K562 (cell line): ENCODE data around the gene MDM1. TPM values are rescaled to one million over a fixed set of nuclear protein-coding genes. Genes with fewer than 3 reads are reported as not detected.

Source experiments
- ATAC-seq: fragments of 200-7000 bp; cut with Tn5 transposase; 3 replicates; pipeline ENCODE4 v1.9.1; 2020; ENCODE audit warnings: moderate library complexity
- BruUV-seq: library from RNA; stranded (reverse); fragments of 400-500 nt; replicated peaks from 2 replicates; lab custom pipeline; 2021; lab: Mats Ljungman, UMichigan
- CTCF ChIA-PET: fragments of 300-600 bp; formaldehyde crosslinking; extraction: SDS; loops from one replicate; lab custom pipeline; 2021; ENCODE audit warnings: low intra/inter-chr PET ratio; lab: Yijun Ruan, JAX
- POLR2A ChIA-PET: fragments of 300-600, 350-650 bp; sonication (Branson Sonifier 250); formaldehyde crosslinking; extraction: SDS; loops from one replicate; lab custom pipeline; 2021; ENCODE audit warnings: antibody characterized with exemption, inconsistent platforms; lab: Yijun Ruan, JAX
- DNase-seq, 4 experiments: peaks; one replicate each; pipeline versions ENCODE4 v3.0.0 to v3.0.0-alpha.2; 2011 to 2018; ENCODE audit warnings: low spot score in 3 of 4, mixed read lengths in 3 of 4; ENCODE audit errors: extremely low read depth in 1 of 4
- FAIRE-seq: peaks from 2 replicates; lab custom pipeline; 2011; peaks lifted over from hg19 to GRCh38; lab: Jason Lieb, UNC
- H2AFZ ChIP-seq: 2 replicates; pipeline ENCODE4 v1.6.0; 2011; ENCODE audit warnings: low read depth, low read length, control low read depth, inconsistent platforms
- H3K27ac ChIP-seq: fragments of 200-600 bp; 3 replicates; pipeline ENCODE4 v1.8.0; 2011; ENCODE audit warnings: low read depth, mild to moderate bottlenecking, control low read depth, inconsistent platforms, low read length, moderate library complexity, mixed read lengths; ENCODE audit errors: extremely low read depth
- H3K27me3 ChIP-seq, 2 experiments: fragments of 300-600 bp in 1 of 2; 2 replicates in 1 of 2; 3 replicates in 1 of 2; pipeline versions ENCODE4 v1.6.0 to v1.8.0; 2011; ENCODE audit warnings: inconsistent platforms in 2 of 2, low read length in 2 of 2, mild to moderate bottlenecking in 1 of 2, mixed read lengths in 1 of 2, moderate library complexity in 1 of 2; ENCODE audit not compliant: control insufficient read depth in 2 of 2, insufficient read depth in 2 of 2
- H3K36me3 ChIP-seq: fragments of 300-600 bp; 3 replicates; pipeline ENCODE4 v1.8.0; 2011; ENCODE audit warnings: mild to moderate bottlenecking, low read length, inconsistent platforms; ENCODE audit not compliant: control insufficient read depth, insufficient read depth
- H3K4me1 ChIP-seq, 2 experiments: fragments of 200-600 bp in 1 of 2; replicated peaks in 1 of 2; 2 replicates in 1 of 2; 3 replicates in 1 of 2; pipeline versions ENCODE4 v1.5.1 to v1.8.0; 2011; ENCODE audit warnings: inconsistent platforms in 2 of 2, low read length in 2 of 2, mild to moderate bottlenecking in 1 of 2, mixed read lengths in 1 of 2, moderate library complexity in 1 of 2; ENCODE audit not compliant: control insufficient read depth in 2 of 2, insufficient read depth in 2 of 2
- H3K4me2 ChIP-seq: 2 replicates; pipeline ENCODE4 v1.6.1; 2011; ENCODE audit warnings: low read length, control low read depth, inconsistent platforms, mixed read lengths; ENCODE audit not compliant: insufficient read depth
- H3K4me3 ChIP-seq: fragments of 200-600 bp; sonication (generic), shearing (Covaris generic); 2 replicates; pipeline ENCODE4 v1.5.1; 2016; ENCODE audit warnings: control low read depth, inconsistent platforms
- H3K79me2 ChIP-seq: fragments of 200-600 bp; 3 replicates; pipeline ENCODE4 v1.8.0; 2011; ENCODE audit warnings: low read length, inconsistent platforms; ENCODE audit not compliant: control insufficient read depth, insufficient read depth
- H3K9ac ChIP-seq, 2 experiments: 2 replicates each; pipeline versions ENCODE4 v1.6.0 to v1.6.1; 2011; ENCODE audit warnings: low read depth in 2 of 2, low read length in 2 of 2, control low read depth in 1 of 2, inconsistent platforms in 1 of 2, mild to moderate bottlenecking in 1 of 2, mixed read lengths in 1 of 2; ENCODE audit not compliant: insufficient read depth in 1 of 2
- H3K9me1 ChIP-seq: one replicate; pipeline ENCODE4 v1.6.0; 2011; ENCODE audit warnings: inconsistent platforms, mild to moderate bottlenecking, low read length, moderate library complexity; ENCODE audit not compliant: control insufficient read depth, insufficient read depth
- H3K9me3 ChIP-seq: replicated peaks from 2 replicates; pipeline ENCODE4 v1.5.1; 2011; ENCODE audit warnings: low read depth, low read length, inconsistent platforms; ENCODE audit not compliant: control insufficient read depth, insufficient read depth
- H4K20me1 ChIP-seq: replicated peaks from 2 replicates; pipeline ENCODE4 v1.6.1; 2011; ENCODE audit warnings: low read length, inconsistent platforms, mixed read lengths; ENCODE audit not compliant: control insufficient read depth, insufficient read depth
- CCNT2 ChIP-seq: IDR thresholded peaks from 2 replicates; pipeline ENCODE4 v1.6.1; 2011; ENCODE audit warnings: borderline replicate concordance, low read depth, mild to moderate bottlenecking, moderate library complexity, mixed read lengths, low read length; ENCODE audit not compliant: insufficient read length; ENCODE audit errors: extremely low read depth
- MTF1 ChIP-seq: fragments of 250-450 bp; sonication (Bioruptor Pico); IDR thresholded peaks from 2 replicates; pipeline ENCODE4 v1.9.0; 2021; ENCODE audit warnings: moderate library complexity, mild to moderate bottlenecking, inconsistent platforms, borderline replicate concordance
- NCOR1 ChIP-seq: fragments of 450-650 bp; IDR thresholded peaks from 2 replicates; pipeline ENCODE4 v1.6.1; 2016; ENCODE audit warnings: mild to moderate bottlenecking, moderate library complexity
- NFIC ChIP-seq: fragments of 450-650 bp; IDR thresholded peaks from 2 replicates; pipeline ENCODE4 v1.6.1; 2017; ENCODE audit warnings: mild to moderate bottlenecking, inconsistent platforms
- TOE1 ChIP-seq, 2 experiments: fragments of 450-650 bp in 1 of 2; sonication (generic) in 1 of 2; formaldehyde crosslinking in 1 of 2; IDR thresholded peaks; 2 replicates each; pipeline versions ENCODE4 v1.7.1 to v1.8.0; 2016 to 2022; ENCODE audit warnings: borderline replicate concordance in 2 of 2, mild to moderate bottlenecking in 2 of 2, antibody characterized with exemption in 1 of 2, inconsistent platforms in 1 of 2, low read depth in 1 of 2, missing genetic modification reagents in 1 of 2, moderate library complexity in 1 of 2
- ZNF146 ChIP-seq: IDR thresholded peaks from one replicate; pipeline ENCODE4 v1.6.1; 2018; ENCODE audit warnings: missing compliant biosample characterization; ENCODE audit not compliant: unreplicated experiment
- ZNF717 ChIP-seq: fragments of 250-450 bp; sonication (Bioruptor Pico); IDR thresholded peaks from 2 replicates; pipeline ENCODE4 v1.5.0; 2021
- ZSCAN29 ChIP-seq: fragments of 450-650 bp; IDR thresholded peaks from 2 replicates; pipeline ENCODE4 v1.6.1; 2017
- WGBS: fragments of 100-300 bp; shearing (Covaris generic); methylation state at CpG from one replicate; pipeline ENCODE4 v1.1.6; 2016; ENCODE audit warnings: low coverage, mixed read lengths; ENCODE audit not compliant: insufficient coverage; ENCODE audit errors: missing lambda C conversion rate; 5-methylcytosine and 5-hydroxymethylcytosine counted together
- in situ Hi-C: fragments of 300-500 bp; cut with MboI; formaldehyde crosslinking; loops from 4 replicates; pipeline ENCODE4 v1.15.0; 2018; ENCODE audit warnings: inconsistent platforms, mixed read lengths
- intact Hi-C: fragments of 100-400 bp; cut with micrococcal nuclease; formaldehyde crosslinking; loops from 2 replicates; pipeline ENCODE4 v1.14.2; 2022
- polyA plus RNA-seq, 8 experiments: library from polyadenylated mRNA; depleted of rRNA in 4 of 8; stranded (reverse) in 5 of 8; unstranded in 3 of 8; fragments of >200 nt; fragmentation: Nextera tagmentation in 2 of 8; fragmentation: Illumina TruSeq in 1 of 8; extraction: Ambion mirVana in 2 of 8; extraction: Trizol in 1 of 8; gene quantifications; 2 replicates each; pipeline versions ENCODE4 v1.2.1 to v1.2.3, GENCODE V29; 2011 to 2014; ENCODE audit warnings: inconsistent platforms in 1 of 8, missing spikeins in 1 of 8
- total RNA-seq, 7 experiments: library from RNA; depleted of rRNA in 6 of 7; stranded (reverse); fragments of >200 nt in 6 of 7; fragmentation: Illumina TruSeq in 2 of 7; extraction: Trizol in 2 of 7; gene quantifications; 2 replicates each; pipeline versions ENCODE4 v1.2.1 to v1.2.3, GENCODE V29; 2011 to 2021; ENCODE audit warnings: low replicate concordance in 1 of 7
- TF ChIP-seq, protein P1 (sequence below), 2 experiments: IDR thresholded peaks; 2 replicates each; pipeline ENCODE4 v1.6.1; 2011; ENCODE audit warnings: borderline replicate concordance in 1 of 2, control low read depth in 1 of 2, low read depth in 1 of 2, low read length in 1 of 2, mild to moderate bottlenecking in 1 of 2, mixed read lengths in 1 of 2, moderate library complexity in 1 of 2; ENCODE audit not compliant: insufficient read depth in 1 of 2, insufficient read length in 1 of 2, poor library complexity in 1 of 2, severe bottlenecking in 1 of 2; ENCODE audit errors: extremely low read depth in 1 of 2
- TF ChIP-seq, protein P2 (sequence below): fragments of 450-650 bp; IDR thresholded peaks from 2 replicates; pipeline ENCODE4 v1.6.1; 2018; ENCODE audit not compliant: partially characterized antibody
- TF ChIP-seq, protein P3 (sequence below), 2 experiments: fragments of 450-650 bp; conservative IDR thresholded peaks; 2 replicates each; pipeline ENCODE4 v1.6.1; 2017; ENCODE audit warnings: mild to moderate bottlenecking in 2 of 2, moderate library complexity in 2 of 2
- TF ChIP-seq, protein P4 (sequence below): sonication (generic); formaldehyde crosslinking; IDR thresholded peaks from 2 replicates; pipeline ENCODE4 v1.8.1; 2022; ENCODE audit warnings: missing genetic modification reagents

MDM1 gene
- total and polyA plus RNA-seq, 9 of the 15 experiments (the other 6 are each of a cell fraction or from before 2014, with no cell fraction given): 7.5 to 16.8 (median 13.1) TPM

- TF ChIP-seq, protein P1, sequence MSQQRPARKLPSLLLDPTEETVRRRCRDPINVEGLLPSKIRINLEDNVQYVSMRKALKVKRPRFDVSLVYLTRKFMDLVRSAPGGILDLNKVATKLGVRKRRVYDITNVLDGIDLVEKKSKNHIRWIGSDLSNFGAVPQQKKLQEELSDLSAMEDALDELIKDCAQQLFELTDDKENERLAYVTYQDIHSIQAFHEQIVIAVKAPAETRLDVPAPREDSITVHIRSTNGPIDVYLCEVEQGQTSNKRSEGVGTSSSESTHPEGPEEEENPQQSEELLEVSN (IDR thresholded peaks at IDR 0.05; ENCODE audit: borderline replicate concordance in 1 of 2, extremely low read depth in 1 of 2, insufficient read depth in 1 of 2, insufficient read length in 1 of 2, low read depth in 1 of 2, low read length in 1 of 2, poor library complexity in 1 of 2, severe bottlenecking in 1 of 2): no peak
- no peak for TF ChIP-seq TOE1 (IDR thresholded peaks at IDR 0.05; ENCODE audit: borderline replicate concordance)
- no peak for TF ChIP-seq TOE1 (CRISPR knock-in tag; IDR thresholded peaks at IDR 0.05; ENCODE audit: borderline replicate concordance, low read depth)
- TF ChIP-seq ZNF146 (CRISPR knock-in tag): no peak
- TF ChIP-seq NCOR1: no peak
- TF ChIP-seq, all 486 proteins: peak for 0
Observed at GRCh38 chr12:68348419-68348818, 16.3 kb upstream of the MDM1 start (continued).

DNA sequence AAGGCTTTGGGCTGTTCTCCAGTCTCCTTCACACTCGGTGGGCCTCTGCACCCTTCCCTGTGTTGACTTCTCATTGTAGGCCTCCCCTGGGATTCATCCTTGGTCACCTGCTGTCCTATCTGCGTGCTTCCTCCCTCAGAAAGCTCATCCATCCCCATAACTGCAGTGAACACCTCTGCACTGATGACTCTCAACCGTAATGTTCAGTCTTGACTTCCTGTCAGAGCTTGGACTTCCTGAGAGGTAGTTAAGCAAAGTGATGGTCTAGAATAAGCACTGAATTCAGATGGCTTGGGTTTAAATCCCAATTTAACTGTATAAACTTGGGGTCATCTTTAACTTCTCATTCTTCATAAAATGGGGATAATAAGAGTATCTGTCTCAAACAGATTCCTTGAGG is 13.6 kb upstream of the MDM1 start:
- Histone ChIP-seq H2AFZ (no peak overlapping the region), H3K9ac (no peak overlapping the region), H4K20me1 (no peaks in the 10 kb centered on the region), H3K27ac (no peak overlapping the region), H3K27me3 (peaks cover 20 to 35% of the 10 kb centered on the region in 2 experiments; a peak in 4 of 5 replicates), H3K36me3 (no peaks in the 10 kb centered on the region), H3K9me3 (no peaks in the 10 kb centered on the region), H3K9me1 (no peaks in the 10 kb centered on the region), H3K4me3 (no peak overlapping the region), H3K4me2 (no peak overlapping the region), H3K4me1 (no peaks in the 10 kb centered on the region), H3K79me2 (no peaks in the 10 kb centered on the region)
- 2% methylated on average over 3 of the region's 3 CpGs for WGBS
- FAIRE-seq: no peak
- TF ChIP-seq ZNF717 (CRISPR knock-in tag) (no peak), NFIC (no peak), CCNT2 (no peak), MTF1 (no peak), ZSCAN29 (no peak)
- TF ChIP-seq, protein P2, sequence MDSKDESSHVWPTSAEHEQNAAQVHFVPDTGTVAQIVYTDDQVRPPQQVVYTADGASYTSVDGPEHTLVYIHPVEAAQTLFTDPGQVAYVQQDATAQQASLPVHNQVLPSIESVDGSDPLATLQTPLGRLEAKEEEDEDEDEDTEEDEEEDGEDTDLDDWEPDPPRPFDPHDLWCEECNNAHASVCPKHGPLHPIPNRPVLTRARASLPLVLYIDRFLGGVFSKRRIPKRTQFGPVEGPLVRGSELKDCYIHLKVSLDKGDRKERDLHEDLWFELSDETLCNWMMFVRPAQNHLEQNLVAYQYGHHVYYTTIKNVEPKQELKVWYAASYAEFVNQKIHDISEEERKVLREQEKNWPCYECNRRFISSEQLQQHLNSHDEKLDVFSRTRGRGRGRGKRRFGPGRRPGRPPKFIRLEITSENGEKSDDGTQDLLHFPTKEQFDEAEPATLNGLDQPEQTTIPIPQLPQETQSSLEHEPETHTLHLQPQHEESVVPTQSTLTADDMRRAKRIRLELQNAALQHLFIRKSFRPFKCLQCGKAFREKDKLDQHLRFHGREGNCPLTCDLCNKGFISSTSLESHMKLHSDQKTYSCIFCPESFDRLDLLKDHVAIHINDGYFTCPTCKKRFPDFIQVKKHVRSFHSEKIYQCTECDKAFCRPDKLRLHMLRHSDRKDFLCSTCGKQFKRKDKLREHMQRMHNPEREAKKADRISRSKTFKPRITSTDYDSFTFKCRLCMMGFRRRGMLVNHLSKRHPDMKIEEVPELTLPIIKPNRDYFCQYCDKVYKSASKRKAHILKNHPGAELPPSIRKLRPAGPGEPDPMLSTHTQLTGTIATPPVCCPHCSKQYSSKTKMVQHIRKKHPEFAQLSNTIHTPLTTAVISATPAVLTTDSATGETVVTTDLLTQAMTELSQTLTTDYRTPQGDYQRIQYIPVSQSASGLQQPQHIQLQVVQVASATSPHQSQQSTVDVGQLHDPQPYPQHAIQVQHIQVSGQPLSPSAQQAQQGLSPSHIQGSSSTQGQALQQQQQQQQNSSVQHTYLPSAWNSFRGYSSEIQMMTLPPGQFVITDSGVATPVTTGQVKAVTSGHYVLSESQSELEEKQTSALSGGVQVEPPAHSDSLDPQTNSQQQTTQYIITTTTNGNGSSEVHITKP: no peak
- TF ChIP-seq, protein P3, sequence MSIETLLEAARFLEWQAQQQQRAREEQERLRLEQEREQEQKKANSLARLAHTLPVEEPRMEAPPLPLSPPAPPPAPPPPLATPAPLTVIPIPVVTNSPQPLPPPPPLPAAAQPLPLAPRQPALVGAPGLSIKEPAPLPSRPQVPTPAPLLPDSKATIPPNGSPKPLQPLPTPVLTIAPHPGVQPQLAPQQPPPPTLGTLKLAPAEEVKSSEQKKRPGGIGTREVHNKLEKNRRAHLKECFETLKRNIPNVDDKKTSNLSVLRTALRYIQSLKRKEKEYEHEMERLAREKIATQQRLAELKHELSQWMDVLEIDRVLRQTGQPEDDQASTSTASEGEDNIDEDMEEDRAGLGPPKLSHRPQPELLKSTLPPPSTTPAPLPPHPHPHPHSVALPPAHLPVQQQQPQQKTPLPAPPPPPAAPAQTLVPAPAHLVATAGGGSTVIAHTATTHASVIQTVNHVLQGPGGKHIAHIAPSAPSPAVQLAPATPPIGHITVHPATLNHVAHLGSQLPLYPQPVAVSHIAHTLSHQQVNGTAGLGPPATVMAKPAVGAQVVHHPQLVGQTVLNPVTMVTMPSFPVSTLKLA (conservative IDR thresholded peaks at IDR 0.05): no peak
- TF ChIP-seq, protein P4, sequence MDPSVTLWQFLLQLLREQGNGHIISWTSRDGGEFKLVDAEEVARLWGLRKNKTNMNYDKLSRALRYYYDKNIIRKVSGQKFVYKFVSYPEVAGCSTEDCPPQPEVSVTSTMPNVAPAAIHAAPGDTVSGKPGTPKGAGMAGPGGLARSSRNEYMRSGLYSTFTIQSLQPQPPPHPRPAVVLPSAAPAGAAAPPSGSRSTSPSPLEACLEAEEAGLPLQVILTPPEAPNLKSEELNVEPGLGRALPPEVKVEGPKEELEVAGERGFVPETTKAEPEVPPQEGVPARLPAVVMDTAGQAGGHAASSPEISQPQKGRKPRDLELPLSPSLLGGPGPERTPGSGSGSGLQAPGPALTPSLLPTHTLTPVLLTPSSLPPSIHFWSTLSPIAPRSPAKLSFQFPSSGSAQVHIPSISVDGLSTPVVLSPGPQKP (CRISPR knock-in tag): no peak
- ChIA-PET POLR2A (interaction anchor here (1.2 to 1.9 kb wide), 2 partner anchors 11 to 13 kb away, joined by 5 read pairs; no protein-coding TSS in a partner anchor), CTCF (no interaction called here)
- no peak for DNase-seq
- BruUV-seq: no TSS peak
- ATAC-seq: no peak
- intact Hi-C loops (no loop called here), in situ Hi-C loops (no loop called here)
